Measurements from ENCODE around the gene PRG3. TPM values are rescaled to one million over a fixed set of nuclear protein-coding genes. Genes with fewer than 3 reads are reported as not detected.

The PRG3 gene
- total and polyA plus RNA-seq, 3 experiments from 2014 or later: not detected

Other genes starting within 250 kb of the PRG3 start
- not detected for gene LRRC55, start 199.2 kb downstream of the PRG3 start, total RNA-seq
- gene LRRC55, start 199.2 kb downstream of the PRG3 start, polyA plus RNA-seq: not detected
- gene APLNR, start 143.9 kb downstream of the PRG3 start, total RNA-seq: not detected
- not detected for gene APLNR, start 143.9 kb downstream of the PRG3 start, polyA plus RNA-seq
- 1 to 10 TPM; 8.7 to 9.6 TPM for gene TNKS1BP1, start 56.2 kb downstream of the PRG3 start, total RNA-seq
- gene TNKS1BP1, start 56.2 kb downstream of the PRG3 start, polyA plus RNA-seq: 3.0 TPM
- gene SSRP1, start 45.3 kb downstream of the PRG3 start, total RNA-seq: 100 to 1,000 TPM; 308 to 314 TPM
- 44.5 TPM for gene SSRP1, start 45.3 kb downstream of the PRG3 start, polyA plus RNA-seq
- not detected for gene P2RX3, start 42.8 kb downstream of the PRG3 start, total RNA-seq
- not detected for gene P2RX3, start 42.8 kb downstream of the PRG3 start, polyA plus RNA-seq
- gene PRG2, start 9.5 kb upstream of the PRG3 start, total RNA-seq: under 1 TPM in 1 of 2 experiments, not detected in 1; 0.44 TPM
- gene PRG2, start 9.5 kb upstream of the PRG3 start, polyA plus RNA-seq: not detected
- 100 to 1,000 TPM; 434 to 447 TPM for gene SLC43A3, start 46.0 kb upstream of the PRG3 start, total RNA-seq
- gene SLC43A3, start 46.0 kb upstream of the PRG3 start, polyA plus RNA-seq: 32.6 TPM
- gene RTN4RL2, start 79.4 kb upstream of the PRG3 start, total RNA-seq: under 1 TPM; 0.24 to 0.27 TPM
- gene RTN4RL2, start 79.4 kb upstream of the PRG3 start, polyA plus RNA-seq: 0.28 TPM
- 10 to 100 TPM; 24.2 to 25.3 TPM for gene SLC43A1, start 134.6 kb upstream of the PRG3 start, total RNA-seq
- gene SLC43A1, start 134.6 kb upstream of the PRG3 start, polyA plus RNA-seq: 23.5 TPM
- 100 to 1,000 TPM; 151 to 154 TPM for gene TIMM10, start 149.6 kb upstream of the PRG3 start, total RNA-seq
- 72.2 TPM for gene TIMM10, start 149.6 kb upstream of the PRG3 start, polyA plus RNA-seq
- not detected for gene SMTNL1, start 156.4 kb upstream of the PRG3 start, total RNA-seq
- gene SMTNL1, start 156.4 kb upstream of the PRG3 start, polyA plus RNA-seq: 0.16 TPM
- 10 to 100 TPM; 74.9 to 79.2 TPM for gene UBE2L6, start 186.5 kb upstream of the PRG3 start, total RNA-seq
- gene UBE2L6, start 186.5 kb upstream of the PRG3 start, polyA plus RNA-seq: 286 TPM
- not detected for gene SERPING1, start 216.5 kb upstream of the PRG3 start, total RNA-seq
- gene SERPING1, start 216.5 kb upstream of the PRG3 start, polyA plus RNA-seq: not detected